Measurements from ENCODE around the gene ARMC12.

The ARMC12 gene

GRCh38 chr6:35775031-35775430 is 38.2 kb downstream of the ARMC12 start:
- no peak for DNase-seq (ENCODE audit: low read depth in 2 of 3, low spot score in 1 of 3)

DNA sequence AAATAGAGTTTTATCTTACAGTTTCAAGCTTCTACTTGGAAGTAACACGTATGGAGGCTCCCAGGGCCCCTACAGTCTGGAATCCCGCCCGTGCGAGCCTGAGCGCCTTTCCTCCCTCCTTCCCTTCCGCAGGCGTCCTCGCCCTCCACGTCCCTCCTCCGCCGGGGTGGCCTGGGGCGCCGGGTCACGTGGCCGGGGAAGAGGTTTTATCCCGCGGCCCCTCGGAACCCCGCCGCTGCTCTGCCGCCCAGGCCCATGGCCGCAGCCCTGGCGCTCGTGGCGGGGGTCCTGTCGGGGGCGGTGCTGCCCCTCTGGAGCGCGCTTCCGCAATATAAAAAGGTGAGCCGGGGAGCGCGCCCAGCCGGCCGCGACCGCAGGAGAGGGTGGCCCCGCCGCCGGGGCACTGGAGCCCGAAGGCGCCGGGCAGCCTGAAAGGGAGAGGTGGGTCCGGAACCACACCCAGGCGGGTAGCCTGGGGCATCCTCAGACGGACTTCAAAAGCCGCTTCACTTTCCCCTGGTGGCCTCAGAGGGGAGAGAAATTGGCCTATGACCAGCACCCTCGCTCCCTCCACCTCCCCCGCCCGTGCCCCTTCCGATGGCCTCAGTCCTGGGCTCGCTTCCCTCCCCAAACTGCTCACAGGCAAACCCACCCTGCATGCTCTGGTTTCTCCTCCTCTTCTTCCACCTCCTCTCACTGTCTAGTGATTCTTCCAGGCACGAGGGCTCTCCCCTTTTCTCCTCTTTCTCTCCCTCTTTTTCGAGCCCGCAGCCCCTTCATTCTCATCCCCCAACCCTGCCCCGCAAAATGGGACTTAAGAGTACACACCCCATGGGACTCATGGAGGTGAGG is 39.8 kb downstream of the ARMC12 start, which contains the start of gene CLPSL2:
TSS of gene CLPSL2 (plus strand) at position 235 of the 852 bp plus-strand sequence. CDS start at position 256, 21 bp downstream.
- no peak for DNase-seq (ENCODE audit: low read depth in 2 of 3, low spot score in 1 of 3)

- DNase-seq (ENCODE audit: low read depth in 2 of 3, low spot score in 1 of 3): no peak
Observed at GRCh38 chr6:35777356-35778102, 40.7 kb downstream of the ARMC12 start.

- no peak for DNase-seq (ENCODE audit: low read depth in 2 of 3, low spot score in 1 of 3)
Observed at GRCh38 chr6:35778437-35778836, 41.6 kb downstream of the ARMC12 start.

DNA sequence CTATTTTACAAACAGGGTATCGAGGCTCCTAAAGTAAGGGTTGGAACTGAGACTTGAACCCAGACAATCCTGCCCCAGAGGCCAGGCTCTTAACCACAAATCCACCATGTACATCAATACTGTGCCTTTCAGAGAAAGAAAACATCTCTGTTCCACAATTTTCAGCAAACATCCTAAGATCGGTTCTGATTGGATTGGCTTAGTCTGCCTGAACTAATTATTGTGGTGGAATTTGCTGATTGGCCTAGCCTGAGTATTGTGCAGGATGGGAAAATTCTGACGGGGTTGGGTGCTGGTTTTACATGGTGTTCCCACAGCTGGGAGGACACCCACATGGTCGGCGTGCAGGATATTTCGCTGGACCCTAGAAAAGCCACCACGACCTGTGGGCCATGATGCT is 43.9 kb downstream of the ARMC12 start, which contains the start of gene CLPSL1:
TSS of gene CLPSL1 (plus strand) at position 301 of the 400 bp plus-strand sequence. CDS start at position 393, 92 bp downstream.
- DNase-seq (ENCODE audit: low read depth in 2 of 3, low spot score in 1 of 3): no peak

- DNase-seq (ENCODE audit: low read depth in 2 of 3, low spot score in 1 of 3): no peak
Observed at GRCh38 chr6:35781290-35781689, 44.5 kb downstream of the ARMC12 start.

GRCh38 chr6:35782424-35782823 is 45.6 kb downstream of the ARMC12 start:
- DNase-seq (ENCODE audit: low read depth in 2 of 3, low spot score in 1 of 3): no peak

GRCh38 chr6:35784200-35784599 is 47.4 kb downstream of the ARMC12 start:
- no peak for DNase-seq (ENCODE audit: low read depth in 2 of 3, low spot score in 1 of 3)

DNA sequence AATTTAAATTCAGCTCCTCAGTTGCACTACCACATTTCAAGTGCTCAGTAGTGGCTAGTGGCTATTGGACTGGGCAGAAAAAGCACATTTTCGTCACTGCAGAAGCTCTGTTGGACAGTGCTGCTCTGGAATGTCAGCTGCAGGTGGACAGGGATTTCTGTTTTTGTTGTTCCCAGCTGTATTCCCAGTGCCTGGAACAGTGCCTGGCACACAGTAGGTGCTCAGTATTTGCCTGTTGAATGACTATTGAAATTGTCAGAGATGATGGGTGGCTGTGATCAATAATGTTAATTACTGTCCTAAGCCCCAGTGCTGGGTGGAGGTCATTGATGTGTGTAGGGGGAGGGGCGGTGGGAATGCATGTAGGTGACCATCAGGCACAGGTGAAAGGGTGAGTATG is 49.4 kb downstream of the ARMC12 start:
- no peak for DNase-seq (ENCODE audit: low read depth in 2 of 3, low spot score in 1 of 3)

DNA sequence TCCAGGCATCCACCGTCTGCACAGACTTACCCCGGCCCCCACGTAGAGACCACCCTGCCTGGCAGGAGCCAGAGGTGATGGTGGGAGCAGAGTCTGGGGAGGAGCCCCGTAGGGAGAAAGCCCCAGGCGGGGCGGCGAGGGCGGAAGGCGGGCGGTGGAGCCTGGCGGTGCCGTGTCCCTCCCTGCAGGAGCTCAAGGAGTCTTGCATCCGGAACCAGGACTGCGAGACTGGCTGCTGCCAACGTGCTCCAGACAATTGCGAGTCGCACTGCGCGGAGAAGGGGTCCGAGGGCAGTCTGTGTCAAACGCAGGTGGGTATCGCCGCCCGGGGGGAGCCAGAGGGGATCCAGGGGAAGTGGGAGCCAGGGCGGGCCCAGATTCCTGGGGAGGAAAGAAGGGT is 50.0 kb downstream of the ARMC12 start:
- DNase-seq (ENCODE audit: low read depth in 2 of 3, low spot score in 1 of 3): no peak

- DNase-seq (ENCODE audit: low read depth in 2 of 3, low spot score in 1 of 3): no peak
Observed at GRCh38 chr6:35787266-35788218, 50.7 kb downstream of the ARMC12 start.

GRCh38 chr6:35788423-35788982 is 51.7 kb downstream of the ARMC12 start:
- no peak for DNase-seq (ENCODE audit: low read depth in 2 of 3, low spot score in 1 of 3)

DNA sequence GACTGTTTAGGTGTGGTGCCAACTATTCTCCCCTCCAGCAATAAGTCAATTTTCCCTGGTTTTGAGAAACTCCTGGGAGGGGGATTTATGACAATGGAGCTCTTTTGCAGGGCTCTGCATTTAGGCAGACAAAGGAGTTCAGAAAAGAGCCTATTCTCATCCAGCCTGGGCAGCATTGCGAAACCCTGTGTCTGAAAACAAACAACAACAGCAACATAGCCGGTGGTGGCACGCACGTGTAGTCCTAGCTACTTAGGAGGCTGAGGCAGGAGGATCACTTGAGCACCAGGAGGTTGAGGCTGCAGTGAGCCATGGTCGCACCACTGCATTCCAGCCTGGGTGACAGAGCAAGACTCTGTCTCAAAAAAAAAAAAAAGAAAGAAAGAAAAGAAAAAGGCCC is 53.9 kb downstream of the ARMC12 start:
- DNase-seq (ENCODE audit: low read depth in 2 of 3, low spot score in 1 of 3): no peak

- DNase-seq (ENCODE audit: low read depth in 2 of 3, low spot score in 1 of 3): no peak
Observed at GRCh38 chr6:35794536-35795452, 58.0 kb downstream of the ARMC12 start.

DNA sequence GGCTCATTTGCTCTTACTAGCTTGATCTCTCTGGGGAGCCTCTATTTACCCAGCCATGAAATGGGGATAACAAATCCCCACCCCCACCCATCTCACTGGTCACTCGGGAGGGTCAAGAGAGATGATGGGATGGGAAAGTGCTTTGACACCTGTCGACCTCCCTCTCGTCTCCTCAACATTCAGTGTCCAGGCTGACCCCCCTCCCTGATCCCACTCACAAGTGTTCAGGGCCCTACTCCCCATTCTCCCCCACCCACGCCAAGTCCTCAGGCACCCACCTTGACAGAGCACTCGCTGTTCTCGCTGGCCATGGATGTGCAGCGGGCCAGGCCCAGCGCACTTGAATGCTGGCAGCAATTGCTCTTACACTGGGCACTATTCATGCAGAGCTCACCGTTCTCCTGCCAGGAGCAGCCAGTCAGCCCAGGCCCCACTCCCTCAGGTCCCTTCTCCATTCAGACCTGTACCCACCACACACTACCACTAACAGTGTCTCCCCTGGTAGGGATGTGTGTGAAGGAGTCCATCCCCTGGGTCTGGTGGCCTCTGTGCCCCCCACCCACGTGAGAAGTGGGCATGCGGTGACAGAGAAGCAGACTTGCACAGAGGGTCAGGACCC is 58.7 kb downstream of the ARMC12 start:
- DNase-seq (ENCODE audit: low read depth in 2 of 3, low spot score in 1 of 3): no peak

DNA sequence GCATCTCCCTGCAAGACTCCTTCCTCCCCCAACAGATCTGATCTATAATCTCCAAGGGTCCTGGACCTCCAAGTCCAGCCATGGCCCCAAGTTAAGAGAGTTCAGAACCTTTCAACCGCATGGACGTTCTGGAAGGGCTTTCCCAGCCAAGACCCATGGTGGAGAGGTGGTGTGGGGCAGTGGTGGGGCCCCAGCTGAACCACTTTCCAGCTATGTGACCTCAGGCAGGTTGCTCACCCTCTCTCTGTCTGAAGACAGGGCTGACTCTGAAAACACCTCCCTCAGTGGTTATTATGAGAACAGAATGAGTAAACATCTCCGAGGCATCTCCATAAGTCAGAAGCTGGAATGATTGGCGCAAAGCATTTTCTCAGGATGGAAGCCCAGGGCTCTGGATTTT is 59.4 kb downstream of the ARMC12 start:
- no peak for DNase-seq (ENCODE audit: low read depth in 2 of 3, low spot score in 1 of 3)

- DNase-seq (ENCODE audit: low read depth in 2 of 3, low spot score in 1 of 3): no peak
Observed at GRCh38 chr6:35797837-35798526, 61.1 kb downstream of the ARMC12 start.
